HG02623 (cell line): ENCODE data around the gene TSPO.

Source experiments
- ATAC-seq: cut with Tn5 transposase; IDR thresholded peaks from one replicate; pipeline ENCODE4 v1.9.1; 2021; ENCODE audit warnings: moderate library complexity; ENCODE audit not compliant: unreplicated experiment

The TSPO gene

DNA sequence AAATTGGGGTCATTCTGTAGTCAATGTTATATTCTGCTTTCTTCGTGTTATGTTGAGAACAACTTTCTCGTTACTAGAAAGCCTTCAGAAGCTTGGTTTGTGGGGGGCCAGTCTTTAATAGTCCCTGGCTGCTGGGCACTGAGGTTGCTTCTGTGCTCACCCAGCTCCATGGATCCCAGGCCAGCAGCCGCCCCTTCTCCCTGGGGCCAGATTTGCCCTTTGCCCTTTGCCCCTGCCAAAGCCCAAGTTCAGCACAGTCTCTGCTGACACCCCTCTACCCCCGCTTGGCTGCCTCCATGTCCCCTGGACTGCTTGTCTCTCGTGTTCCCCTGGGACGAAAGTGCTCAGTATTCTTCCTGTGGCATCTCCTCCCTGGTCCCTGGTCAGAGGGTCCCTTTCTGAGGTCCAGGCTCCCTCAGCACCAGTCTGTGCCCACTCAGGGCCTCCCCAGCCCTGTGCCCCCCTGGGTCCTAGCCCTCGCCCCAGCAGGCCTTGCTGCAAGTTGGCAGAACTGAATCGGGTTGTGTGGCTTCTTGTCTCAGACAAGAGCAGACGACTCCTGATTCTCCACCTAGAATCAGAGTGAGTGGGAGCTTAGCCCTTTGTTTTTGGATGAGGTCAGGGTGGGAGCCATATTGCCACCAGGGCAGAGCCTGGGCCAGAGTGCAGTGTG lies 6.7 kb downstream of the TSPO start:
- no peak for ATAC-seq

DNA sequence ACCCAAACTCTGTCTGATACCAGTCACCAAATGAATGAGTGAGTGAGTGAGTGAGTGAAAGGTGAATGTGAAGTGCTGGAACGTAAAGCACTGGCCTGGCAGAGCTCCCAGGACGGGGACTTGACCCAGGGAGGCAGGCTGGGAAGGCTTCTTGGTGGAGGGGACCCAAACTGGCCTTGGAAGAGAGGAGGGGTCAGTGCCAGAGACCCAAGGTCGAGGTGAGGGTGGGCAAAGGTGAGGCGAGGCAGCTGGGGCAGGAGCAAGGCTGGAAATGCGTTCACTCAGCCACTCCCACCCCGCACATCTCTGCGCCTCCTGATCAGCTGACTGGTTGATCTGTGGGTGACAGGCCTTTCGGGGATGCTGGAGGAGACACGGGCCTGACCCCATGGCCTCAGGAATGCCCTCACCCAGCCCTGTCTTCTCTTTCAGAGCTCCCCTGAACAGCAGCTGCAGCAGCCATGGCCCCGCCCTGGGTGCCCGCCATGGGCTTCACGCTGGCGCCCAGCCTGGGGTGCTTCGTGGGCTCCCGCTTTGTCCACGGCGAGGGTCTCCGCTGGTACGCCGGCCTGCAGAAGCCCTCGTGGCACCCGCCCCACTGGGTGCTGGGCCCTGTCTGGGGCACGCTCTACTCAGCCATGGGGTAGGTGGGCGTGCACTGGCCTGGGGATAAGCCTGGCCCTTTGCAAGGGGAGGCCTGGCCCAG lies 7.6 kb downstream of the TSPO start:
- no peak for ATAC-seq

DNA sequence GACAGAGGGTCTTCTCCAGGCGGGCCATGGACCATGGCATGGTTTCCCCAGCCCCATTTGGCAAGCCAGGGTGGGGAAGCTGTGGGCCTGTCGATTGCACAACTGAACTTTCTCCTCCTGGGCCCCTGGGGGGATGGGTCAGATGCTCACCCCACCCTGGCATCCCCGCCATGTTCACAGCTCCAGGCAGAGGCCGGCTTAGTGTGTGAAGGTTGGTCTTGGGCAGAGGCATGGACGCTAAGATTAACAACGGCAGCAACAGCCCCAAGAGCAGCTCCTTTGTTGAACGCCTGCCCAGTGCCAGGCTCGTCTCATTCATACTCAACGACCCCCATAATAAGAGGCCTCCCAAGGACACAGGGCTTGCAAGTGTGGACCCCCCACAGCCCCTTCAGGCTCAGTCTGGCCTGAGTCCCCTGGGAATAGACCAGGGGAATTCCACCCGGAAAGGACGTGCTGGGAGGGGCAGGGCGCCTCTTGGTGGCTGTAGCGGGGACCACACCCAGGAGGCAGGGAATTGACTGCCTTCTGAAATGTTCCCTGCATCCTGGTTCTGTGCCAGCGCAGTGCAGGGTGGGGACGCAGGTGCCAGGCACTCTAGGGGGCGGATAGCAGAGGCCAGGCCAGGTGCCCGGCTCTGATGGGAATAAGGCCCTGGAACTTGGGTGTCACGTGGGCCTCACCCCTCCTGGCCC lies 8.3 kb downstream of the TSPO start:
- no peak for ATAC-seq

DNA sequence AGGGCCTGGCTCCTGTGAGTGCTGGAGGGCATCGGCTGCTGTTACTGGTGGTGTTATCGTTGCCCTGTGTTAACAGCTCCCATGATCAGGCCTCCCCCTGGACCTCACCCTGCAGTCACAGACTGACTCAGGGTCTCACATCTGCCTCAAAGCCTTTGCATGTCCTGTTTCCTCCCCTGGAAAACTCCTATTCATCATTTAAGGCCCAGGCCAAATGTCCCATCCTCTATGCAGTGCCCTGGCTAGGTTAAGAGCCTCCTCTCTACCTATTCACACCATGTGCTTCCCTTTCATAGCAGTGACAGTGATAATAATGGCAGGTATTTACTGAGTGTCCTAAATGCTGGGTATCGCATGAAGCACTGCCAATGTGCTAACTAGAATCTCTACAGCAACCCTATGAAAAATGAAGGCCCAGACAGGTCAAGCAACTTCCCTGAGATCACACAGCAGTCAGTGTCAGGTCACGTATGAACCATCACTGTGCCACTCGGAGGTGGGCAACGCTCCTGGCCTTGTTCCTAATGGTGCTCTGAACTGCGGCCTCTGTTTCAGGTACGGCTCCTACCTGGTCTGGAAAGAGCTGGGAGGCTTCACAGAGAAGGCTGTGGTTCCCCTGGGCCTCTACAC lies 9.3 kb downstream of the TSPO start:
- ATAC-seq: no peak

DNA sequence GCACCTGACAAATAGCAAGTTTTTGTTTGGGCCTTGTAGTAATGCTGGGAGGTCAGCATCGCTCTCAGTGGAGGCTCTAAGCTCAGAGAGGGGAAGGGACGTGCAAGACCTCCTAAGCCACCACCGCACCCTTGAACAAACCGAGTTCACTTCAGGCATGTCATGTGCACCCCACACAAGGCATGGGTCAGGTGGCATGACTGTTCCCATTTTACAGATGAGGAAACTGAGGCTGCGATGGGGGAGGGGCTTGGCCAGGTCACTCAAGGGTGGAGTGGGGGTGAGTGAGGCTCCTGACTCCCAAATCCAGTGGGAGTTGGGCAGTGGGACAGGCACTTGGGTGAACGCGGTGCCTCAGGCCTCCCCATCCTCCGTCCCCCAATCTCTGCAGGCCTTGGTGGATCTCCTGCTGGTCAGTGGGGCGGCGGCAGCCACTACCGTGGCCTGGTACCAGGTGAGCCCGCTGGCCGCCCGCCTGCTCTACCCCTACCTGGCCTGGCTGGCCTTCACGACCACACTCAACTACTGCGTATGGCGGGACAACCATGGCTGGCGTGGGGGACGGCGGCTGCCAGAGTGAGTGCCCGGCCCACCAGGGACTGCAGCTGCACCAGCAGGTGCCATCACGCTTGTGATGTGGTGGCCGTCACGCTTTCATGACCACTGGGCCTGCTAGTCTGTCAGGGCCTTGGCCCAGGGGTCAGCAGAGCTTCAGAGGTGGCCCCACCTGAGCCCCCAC lies 11.2 kb downstream of the TSPO start:
- ATAC-seq: no peak

DNA sequence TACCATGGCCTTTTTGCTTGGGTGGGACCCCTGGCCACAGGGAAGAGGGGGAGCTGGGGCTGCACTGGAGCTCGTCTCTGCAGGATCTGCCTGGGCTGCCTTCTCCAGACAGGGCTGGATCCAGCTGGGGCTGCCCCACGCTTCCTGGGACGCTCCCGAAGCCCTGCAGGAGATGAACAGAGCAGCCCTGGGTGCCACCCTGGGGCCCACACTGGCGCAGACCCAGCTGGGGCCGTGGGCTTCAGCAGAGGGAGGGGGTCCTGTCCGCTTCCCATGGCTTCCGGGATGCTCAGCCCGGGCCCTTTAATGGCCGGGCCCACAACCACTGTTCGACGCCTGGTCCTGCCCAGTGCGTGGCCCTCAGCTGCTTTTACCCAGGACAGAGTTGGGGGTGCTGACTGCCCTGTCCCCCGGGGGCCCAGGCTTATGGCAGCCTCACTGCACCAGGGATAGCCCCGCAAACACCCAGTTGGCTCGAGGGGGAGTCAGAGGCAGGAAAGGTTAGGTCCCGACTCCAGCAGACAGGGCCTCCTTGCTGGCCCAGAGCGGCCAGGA lies 12.0 kb downstream of the TSPO start:
- ATAC-seq: no peak

DNA sequence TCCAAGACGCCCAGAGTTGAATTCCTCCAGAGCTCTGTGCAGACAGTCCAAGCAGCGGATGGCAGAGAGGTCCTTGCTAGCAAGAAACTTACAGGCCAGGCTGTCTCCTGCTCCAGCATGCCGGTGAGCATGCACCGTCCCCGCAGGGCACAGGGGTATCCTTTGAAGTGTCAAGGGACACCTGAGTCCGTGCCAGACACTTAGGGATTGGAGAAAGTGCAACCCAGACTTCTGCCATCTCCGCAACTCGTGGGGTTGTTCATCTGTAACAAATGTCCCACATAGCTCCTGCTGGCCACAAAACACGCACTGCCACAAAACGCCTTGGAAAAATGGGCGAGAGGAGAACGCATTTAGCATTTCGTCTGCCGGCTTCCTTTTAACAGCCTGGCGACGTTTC lies 13.3 kb downstream of the TSPO start:
- no peak for ATAC-seq

DNA sequence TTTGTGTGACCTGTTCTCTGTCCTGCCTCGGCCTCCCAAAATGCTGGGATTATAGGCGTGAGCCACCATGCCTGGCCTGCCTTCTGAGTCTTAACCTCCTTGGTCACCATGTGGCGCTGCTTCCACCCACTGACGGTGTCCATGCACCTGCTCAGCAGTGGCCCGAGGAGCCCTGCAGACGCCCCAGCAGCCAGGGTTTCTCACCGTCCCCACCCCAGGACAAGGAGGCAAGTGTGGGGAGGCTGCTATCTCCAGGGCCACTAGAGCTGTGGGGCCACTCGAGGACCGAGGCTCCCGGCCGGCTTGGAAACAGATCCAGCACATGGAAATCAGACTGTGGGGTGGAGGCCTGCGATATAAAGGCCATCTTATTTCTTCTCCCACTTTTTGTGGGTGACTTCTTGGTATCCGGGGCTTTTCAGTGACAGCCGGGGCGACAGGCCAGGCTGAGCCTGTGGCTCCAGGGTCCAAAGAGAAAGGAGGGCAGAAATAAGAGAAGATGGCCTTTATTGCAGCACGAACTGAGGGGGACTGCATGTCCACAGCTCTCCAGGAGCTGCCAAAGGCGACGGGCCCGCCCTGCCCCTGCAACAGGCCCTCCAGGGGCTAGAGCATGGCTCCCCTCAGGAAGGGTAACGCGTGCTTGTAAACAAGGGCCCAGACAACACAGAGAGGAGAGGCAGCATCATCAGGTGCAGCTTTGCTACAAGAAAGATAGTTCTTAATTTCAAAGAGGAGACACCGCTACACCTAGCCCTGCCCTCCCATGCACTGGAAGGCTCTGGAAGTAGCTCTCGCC lies 15.0 kb downstream of the TSPO start:
- no peak for ATAC-seq

DNA sequence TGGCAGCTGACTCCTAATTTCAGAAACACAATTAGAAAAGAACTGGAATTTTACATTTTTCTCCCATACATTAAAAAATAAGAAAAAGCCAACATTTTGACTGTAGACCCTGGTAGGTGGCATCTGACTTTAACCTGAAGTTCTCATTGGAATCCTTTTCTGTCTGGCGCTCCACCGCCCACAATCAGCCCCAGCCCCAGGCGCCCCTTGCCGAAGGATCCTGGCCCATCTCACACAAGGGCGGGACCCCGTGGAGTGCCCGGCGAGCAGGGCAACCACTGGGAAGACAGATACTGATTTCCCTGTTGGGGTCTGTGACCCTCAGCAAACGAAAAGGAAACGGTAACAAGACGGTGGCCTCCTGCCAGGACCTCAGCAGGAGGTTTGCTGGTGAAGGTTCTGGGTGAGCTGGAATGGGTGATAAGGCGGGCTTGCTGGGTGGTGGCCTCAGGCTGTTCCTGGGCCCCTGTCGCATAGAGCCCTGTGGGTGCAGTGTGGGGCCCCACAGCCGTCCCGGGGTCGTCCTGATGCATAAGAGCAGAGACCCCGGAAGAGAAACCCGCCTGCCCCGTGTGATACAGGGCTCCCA lies 15.7 kb downstream of the TSPO start:
- no peak for ATAC-seq

DNA sequence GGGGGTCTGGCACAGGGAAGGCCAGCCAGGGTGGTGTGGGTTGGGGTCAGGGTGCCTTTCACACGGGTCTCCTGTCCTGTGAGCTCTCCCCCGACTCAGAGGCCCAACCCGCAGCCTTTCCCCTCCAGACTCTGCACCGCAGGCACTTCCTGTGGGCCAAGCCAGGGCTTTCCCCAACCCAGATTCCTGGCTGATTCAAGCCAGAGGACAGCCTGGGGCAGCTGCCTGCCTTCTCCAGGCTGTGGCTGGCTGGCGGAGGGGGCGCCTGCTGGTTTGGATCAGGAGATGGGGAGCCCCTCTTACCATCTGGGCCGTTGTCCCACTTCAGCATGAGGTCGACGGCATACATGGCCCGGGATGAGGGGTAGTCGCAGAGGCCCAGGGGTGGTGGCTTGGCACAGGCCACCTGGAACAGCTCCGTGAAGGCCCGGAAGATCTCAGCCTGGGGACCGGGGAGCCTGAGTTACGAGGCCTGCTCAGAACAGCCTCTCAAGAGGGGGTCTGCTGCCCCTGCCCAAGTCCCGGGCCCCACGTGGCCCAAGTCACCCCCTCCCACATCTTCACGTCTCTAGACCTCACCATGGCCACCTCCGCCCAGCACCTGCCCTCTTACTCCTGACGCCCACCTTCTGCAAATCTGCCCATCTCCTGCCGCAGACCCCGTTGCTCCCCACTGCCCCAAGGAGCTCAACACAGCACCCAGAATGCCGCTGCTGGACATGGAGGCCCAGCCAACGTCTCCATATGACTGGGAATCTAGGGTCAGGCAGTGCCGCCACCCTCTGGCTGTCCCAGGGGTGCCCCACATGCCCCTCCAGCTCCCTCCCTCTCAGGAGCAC lies 17.3 kb downstream of the TSPO start:
- no peak for ATAC-seq

DNA sequence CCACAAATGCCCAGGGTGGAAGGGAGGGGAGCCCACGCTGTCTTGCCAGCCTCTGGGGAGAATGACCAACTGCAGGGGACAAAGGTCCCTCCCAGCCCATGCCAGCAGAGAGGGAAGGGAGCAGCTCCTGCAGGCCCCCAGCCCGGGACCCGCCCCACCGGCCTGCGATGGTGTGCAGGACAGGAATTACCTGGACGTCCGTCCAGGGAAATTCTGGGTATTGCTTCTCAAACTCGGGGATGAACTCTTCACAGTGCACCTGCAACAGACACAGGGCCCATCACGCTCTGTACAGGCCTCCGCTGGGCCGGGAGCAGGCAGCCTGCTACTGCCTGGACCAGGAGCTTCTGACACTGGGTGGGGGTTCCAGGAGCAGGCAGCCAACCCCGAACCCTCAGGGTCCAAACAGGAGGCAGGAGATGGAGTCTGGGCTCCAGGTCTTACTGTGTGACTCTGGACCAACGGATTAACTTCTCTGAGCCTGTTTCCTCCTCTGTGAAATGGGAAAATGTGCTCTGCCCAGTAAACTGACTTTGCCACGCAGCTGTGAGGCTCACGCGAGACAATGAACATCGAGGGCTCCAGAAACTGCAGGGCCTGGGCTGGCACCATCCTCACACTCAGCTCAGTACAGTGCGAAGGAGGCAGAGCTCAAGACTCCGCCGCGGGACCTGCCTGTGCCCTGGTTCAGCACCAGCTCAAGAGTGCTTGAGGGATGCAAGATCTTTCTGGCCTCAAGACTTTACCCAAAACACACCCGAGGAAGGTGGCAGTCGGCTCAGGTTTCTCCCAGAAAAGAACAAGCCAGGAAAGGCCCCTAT lies 18.2 kb downstream of the TSPO start:
- ATAC-seq: no peak

DNA sequence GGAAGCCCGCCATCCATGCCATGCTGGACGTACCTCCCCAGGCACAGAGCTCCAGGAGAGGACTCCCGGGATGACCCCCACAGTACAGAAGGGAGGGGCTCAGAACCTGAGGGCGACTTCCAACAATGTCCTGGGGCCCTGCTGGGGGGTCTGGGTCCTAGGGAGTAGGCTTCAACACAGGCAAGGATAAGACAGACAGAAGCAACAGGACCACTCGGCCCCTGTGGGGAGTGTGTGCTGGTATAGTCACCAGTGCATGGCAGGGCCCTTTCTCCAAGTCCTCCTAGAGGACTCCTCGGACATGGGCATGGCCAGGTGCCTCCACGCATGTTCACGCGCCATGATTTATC lies 18.7 kb downstream of the TSPO start:
- no peak for ATAC-seq

DNA sequence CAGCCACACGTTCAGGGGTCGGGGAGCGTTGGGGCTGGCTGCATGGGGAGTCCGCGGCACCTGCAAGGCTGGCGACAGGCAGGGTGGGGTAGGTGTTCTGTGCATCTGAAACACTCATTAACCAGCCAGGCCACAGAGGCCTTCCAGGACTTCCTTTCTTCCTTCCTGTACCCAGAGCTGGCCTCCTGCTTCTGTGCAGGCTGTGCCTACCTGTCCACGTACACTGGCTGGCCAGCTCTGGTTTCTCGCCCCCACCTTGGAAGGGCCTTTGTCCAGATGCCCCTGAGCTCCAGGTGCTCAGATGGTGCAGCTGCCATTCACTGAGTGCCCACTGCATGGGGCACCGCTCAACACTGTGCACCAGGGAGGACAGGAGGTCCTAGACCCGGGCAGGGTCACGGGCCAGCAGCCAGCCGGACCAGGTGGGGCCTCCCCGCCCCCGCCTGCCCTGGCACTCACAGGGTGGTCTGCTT lies 19.7 kb downstream of the TSPO start:
- no peak for ATAC-seq

DNA sequence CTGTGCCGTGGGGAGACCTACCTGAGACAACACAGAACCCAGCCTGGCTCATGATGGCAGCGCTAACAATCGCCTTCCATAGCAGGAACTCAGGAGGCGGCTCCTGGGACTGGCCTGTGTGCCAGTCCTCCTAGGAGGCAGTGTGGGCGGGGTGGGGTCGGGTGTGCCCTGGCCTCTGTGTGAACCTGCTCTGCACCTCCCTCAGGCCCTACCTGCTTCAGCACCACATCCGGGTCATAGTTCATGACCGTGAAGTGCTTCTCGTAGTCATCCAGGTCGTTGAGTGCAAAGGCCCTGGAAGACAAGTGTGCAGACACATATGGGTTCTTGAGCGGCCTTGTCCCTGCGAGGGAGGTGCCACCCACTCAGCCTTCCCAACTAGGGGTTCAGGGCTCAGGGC lies 20.2 kb downstream of the TSPO start:
- no peak for ATAC-seq

DNA sequence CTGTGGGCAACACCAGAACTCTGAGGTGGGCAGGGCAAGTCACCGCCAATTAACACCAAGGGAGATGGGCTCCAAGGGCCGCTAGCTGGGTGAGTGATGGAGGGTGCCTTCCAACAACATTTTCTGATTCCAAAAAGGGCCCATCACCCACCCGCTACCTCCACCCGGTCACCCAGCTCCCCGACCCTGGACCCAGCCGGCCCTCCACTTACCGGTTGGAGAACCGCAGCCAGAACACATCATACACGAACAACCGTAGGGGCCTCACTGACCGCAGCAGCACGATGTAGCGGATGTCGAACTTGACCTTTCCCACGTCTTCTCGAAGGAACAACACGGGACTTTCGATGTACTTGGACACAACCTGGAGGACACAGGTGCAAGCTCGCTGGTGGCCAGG lies 20.8 kb downstream of the TSPO start:
- ATAC-seq: no peak

DNA sequence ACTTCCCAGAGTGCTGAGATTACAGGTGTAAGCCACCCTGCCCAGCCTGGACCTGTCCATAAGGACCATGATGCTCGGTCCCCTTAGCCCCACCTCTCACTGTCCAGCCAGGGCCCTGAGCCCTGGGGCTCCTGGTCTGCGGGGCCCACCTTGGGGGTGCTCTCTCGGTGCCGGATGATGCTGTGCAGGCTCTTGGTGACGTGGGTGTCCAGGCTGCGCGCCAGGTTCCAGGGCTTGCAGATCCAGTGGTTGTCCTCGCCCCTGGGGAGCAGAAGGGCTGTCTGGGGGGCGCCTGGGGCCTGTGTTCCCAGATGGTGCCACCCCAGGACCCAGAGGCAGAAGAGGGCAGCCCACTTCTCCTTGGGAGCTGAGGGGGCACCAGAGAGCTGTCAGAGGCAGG lies 22.2 kb downstream of the TSPO start:
- ATAC-seq: no peak

DNA sequence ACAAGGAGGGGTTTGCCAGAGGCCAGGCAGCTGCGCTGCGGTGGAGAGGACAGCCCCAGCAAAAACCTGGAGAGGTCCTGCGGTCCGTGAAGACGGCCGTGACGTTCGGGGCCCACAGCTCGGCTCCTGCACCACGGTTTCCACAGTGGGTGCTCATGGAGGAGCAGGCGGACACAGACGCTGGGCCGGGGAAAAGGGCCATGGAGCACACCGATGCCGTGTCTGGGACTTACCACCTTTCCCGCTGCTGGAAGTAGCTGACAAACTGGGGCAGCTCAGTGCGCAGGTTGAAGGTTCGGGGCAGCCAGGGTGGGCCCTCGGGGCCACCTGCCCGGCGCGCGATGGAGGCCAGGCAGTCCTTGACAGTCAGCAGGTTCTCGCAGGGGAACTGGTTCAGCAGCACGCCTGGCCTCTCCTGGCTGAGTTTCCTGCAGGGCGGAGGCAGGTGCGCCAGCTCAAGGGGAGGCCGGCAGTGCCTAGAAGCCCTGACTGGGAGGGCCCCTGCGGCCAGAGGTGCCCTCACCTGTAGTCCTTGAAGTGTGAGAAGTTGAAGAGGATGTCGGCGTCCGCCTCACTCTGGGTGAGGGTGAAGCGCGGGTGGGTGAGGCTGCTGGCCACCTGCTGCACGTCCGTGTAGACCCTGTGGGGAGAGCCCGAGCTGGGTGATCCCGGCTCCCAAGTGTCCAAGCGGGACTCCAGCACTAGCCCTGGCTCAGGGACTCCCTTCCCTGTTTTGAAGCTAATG lies 22.8 kb downstream of the TSPO start:
- no peak for ATAC-seq
